Thoracic aorta (tissue), 2 donors: ENCODE data around the gene ABLIM2. TPM values are rescaled to one million over a fixed set of nuclear protein-coding genes. Genes with fewer than 3 reads are reported as not detected.

Source experiments
- ATAC-seq: fragments of 150-250 bp; one replicate; pipeline ENCODE4 v1.8.0; 2017; ENCODE audit warnings: low read depth; ENCODE audit not compliant: insufficient number of reproducible peaks, low FRiP score
- DNase-seq: peaks from one replicate; pipeline ENCODE4 v3.0.0-alpha.2; 2020; ENCODE audit warnings: low spot score
- H3K27ac ChIP-seq, 2 donors: fragments of 200-600 bp; sonication (generic); 1 replicate in 1 of 2; 2 replicates in 1 of 2; pipeline ENCODE4 v1.5.1; 2016; ENCODE audit warnings: mild to moderate bottlenecking in 2 of 2, moderate library complexity in 2 of 2
- H3K27me3 ChIP-seq: fragments of 200-600 bp; sonication (generic); replicated peaks from 2 replicates; pipeline ENCODE4 v1.6.0; 2016; ENCODE audit warnings: mild to moderate bottlenecking; ENCODE audit not compliant: insufficient read depth
- H3K36me3 ChIP-seq: fragments of 200-600 bp; sonication (generic); one replicate; pipeline ENCODE4 v1.5.1; 2016
- H3K4me1 ChIP-seq, 2 donors: fragments of 200-600 bp; sonication (generic); 1 replicate in 1 of 2; 2 replicates in 1 of 2; pipeline versions ENCODE4 v1.5.1 to v1.6.0; 2016; ENCODE audit warnings: low read depth in 2 of 2, mild to moderate bottlenecking in 1 of 2; ENCODE audit not compliant: control insufficient read depth in 1 of 2
- H3K4me3 ChIP-seq: fragments of 200-600 bp; sonication (generic); 2 replicates; pipeline ENCODE4 v1.5.1; 2016; ENCODE audit warnings: mild to moderate bottlenecking
- H3K9me3 ChIP-seq: fragments of 200-600 bp; sonication (generic); 2 replicates; pipeline ENCODE4 v1.5.1; 2016
- CTCF ChIP-seq: fragments of 200-600 bp; sonication (generic); IDR thresholded peaks from one replicate; pipeline ENCODE4 v1.5.1; 2019; ENCODE audit warnings: antibody characterized with exemption
- total RNA-seq, 2 donors: library from RNA; depleted of rRNA; stranded (reverse); fragments of >200 nt; gene quantifications; one replicate each; pipeline versions ENCODE4 v1.1.0 to v1.2.3, GENCODE V29; 2016

Gene ABLIM2
- total RNA-seq, 2 donors from 2014 or later, result 25.6 to 28.6 TPM

GRCh38 chr4:8165374-8165896 lies 6.8 kb upstream of the ABLIM2 start:
- peaks cover 4% of the 10 kb centered on the region for H3K9me3 ChIP-seq
- no peak overlapping the region for H3K27ac ChIP-seq
- no peak overlapping the region for H3K4me3 ChIP-seq
- H3K27me3 ChIP-seq, result no peaks in the 10 kb centered on the region
- no peaks in the 10 kb centered on the region for H3K36me3 ChIP-seq
- DNase-seq, result no peak
- ATAC-seq, result no peak
- TF ChIP-seq CTCF, result no peak
- H3K4me1 ChIP-seq, result peaks cover 0 to under 1% of the 10 kb centered on the region in 2 donors

GRCh38 chr4:8164687-8165086 lies 6.1 kb upstream of the ABLIM2 start:
- no peak for ATAC-seq
- no peaks in the 10 kb centered on the region for H3K27me3 ChIP-seq
- peaks cover 4% of the 10 kb centered on the region for H3K9me3 ChIP-seq
- no peak overlapping the region for H3K4me3 ChIP-seq
- no peaks in the 10 kb centered on the region for H3K36me3 ChIP-seq
- no peak for TF ChIP-seq CTCF
- H3K27ac ChIP-seq, result no peak overlapping the region
- peaks cover 2 to 8% of the 10 kb centered on the region in 2 donors for H3K4me1 ChIP-seq
- DNase-seq, result no peak

- Histone ChIP-seq H3K4me1 (peaks cover 6 to 13% of the 10 kb centered on the region in 2 donors), H3K36me3 (no peaks in the 10 kb centered on the region), H3K9me3 (peaks cover 4% of the 10 kb centered on the region), H3K27ac (no peak overlapping the region), H3K4me3 (no peak overlapping the region), H3K27me3 (no peaks in the 10 kb centered on the region)
- ATAC-seq (no peak), DNase-seq (no peak)
- no peak for TF ChIP-seq CTCF
These were observed 5.6 kb upstream of the ABLIM2 start for GRCh38 chr4:8164194-8164565.

- no peak overlapping the region for H3K27ac ChIP-seq
- ATAC-seq (no peak), DNase-seq (no peak)
- no peaks in the 10 kb centered on the region for H3K27me3 ChIP-seq
- H3K4me1 ChIP-seq, result peaks cover 6 to 14% of the 10 kb centered on the region in 2 donors
- H3K36me3 ChIP-seq, result no peaks in the 10 kb centered on the region
- no peak for TF ChIP-seq CTCF
- H3K4me3 ChIP-seq, result no peak overlapping the region
- peaks cover 4% of the 10 kb centered on the region for H3K9me3 ChIP-seq
These were observed 5.0 kb upstream of the ABLIM2 start for GRCh38 chr4:8163436-8164193.

- DNase-seq (no peak), ATAC-seq (no peak)
- no peaks in the 10 kb centered on the region for H3K27me3 ChIP-seq
- no peak overlapping the region for H3K27ac ChIP-seq
- peaks cover 8 to 17% of the 10 kb centered on the region in 2 donors for H3K4me1 ChIP-seq
- no peaks in the 10 kb centered on the region for H3K9me3 ChIP-seq
- H3K36me3 ChIP-seq, result no peaks in the 10 kb centered on the region
- H3K4me3 ChIP-seq, result no peak overlapping the region
- TF ChIP-seq CTCF, result no peak
These were observed 4.4 kb upstream of the ABLIM2 start for GRCh38 chr4:8163026-8163425.
